Measurements from ENCODE around the gene PRKCA.

Gene PRKCA

DNA sequence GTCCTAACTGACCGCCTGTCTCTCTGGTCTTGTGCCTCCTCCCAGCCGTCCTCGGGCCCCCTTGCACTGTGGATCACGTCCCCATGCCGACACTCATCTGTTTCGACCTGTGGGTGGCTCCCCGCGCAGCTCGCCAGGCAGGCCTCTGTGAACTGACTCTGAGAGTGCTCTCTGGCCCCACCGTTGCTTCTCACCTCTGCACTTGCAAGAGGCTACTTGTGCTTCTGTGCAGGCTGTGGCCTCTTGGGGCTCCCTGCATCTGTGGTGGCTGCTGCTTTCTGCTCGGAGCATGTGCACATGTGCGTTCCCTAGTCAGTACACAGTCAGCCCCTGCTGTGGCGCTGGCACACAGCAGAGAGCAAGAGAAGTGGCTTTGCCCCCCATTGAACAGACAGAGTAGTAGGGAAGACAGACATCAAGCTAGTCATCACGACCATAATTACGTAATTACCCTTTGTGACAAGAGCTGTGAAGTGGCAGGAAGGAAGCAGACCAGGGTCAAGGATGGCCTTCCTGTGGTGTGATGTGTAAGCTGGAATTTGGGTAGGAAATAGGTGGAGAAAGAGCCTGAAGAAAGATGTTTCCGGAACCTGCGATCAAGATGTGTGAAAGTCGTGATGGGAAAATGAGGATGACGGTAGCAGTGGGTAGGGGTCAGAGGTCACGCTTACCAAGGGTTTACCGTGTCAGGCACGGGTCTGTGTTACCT lies 276.5 kb downstream of the PRKCA start:
- no peak overlapping the region for H3K4me3 ChIP-seq (replicated peaks; ENCODE audit: insufficient read depth, low read length)
- H3K27me3 ChIP-seq (ENCODE audit: insufficient read depth, poor library complexity, severe bottlenecking) = no peaks in the 10 kb centered on the region
- no peak for TF ChIP-seq SPI1 (IDR thresholded peaks at IDR 0.05; ENCODE audit: borderline replicate concordance, low read depth)
- TF ChIP-seq, protein P1, sequence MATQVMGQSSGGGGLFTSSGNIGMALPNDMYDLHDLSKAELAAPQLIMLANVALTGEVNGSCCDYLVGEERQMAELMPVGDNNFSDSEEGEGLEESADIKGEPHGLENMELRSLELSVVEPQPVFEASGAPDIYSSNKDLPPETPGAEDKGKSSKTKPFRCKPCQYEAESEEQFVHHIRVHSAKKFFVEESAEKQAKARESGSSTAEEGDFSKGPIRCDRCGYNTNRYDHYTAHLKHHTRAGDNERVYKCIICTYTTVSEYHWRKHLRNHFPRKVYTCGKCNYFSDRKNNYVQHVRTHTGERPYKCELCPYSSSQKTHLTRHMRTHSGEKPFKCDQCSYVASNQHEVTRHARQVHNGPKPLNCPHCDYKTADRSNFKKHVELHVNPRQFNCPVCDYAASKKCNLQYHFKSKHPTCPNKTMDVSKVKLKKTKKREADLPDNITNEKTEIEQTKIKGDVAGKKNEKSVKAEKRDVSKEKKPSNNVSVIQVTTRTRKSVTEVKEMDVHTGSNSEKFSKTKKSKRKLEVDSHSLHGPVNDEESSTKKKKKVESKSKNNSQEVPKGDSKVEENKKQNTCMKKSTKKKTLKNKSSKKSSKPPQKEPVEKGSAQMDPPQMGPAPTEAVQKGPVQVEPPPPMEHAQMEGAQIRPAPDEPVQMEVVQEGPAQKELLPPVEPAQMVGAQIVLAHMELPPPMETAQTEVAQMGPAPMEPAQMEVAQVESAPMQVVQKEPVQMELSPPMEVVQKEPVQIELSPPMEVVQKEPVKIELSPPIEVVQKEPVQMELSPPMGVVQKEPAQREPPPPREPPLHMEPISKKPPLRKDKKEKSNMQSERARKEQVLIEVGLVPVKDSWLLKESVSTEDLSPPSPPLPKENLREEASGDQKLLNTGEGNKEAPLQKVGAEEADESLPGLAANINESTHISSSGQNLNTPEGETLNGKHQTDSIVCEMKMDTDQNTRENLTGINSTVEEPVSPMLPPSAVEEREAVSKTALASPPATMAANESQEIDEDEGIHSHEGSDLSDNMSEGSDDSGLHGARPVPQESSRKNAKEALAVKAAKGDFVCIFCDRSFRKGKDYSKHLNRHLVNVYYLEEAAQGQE (IDR thresholded peaks at IDR 0.05; ENCODE audit: insufficient replicate concordance, low read depth) = no peak
- no peak for TF ChIP-seq GABPA (IDR thresholded peaks at IDR 0.05; ENCODE audit: low read depth)
- TF ChIP-seq, protein P2, sequence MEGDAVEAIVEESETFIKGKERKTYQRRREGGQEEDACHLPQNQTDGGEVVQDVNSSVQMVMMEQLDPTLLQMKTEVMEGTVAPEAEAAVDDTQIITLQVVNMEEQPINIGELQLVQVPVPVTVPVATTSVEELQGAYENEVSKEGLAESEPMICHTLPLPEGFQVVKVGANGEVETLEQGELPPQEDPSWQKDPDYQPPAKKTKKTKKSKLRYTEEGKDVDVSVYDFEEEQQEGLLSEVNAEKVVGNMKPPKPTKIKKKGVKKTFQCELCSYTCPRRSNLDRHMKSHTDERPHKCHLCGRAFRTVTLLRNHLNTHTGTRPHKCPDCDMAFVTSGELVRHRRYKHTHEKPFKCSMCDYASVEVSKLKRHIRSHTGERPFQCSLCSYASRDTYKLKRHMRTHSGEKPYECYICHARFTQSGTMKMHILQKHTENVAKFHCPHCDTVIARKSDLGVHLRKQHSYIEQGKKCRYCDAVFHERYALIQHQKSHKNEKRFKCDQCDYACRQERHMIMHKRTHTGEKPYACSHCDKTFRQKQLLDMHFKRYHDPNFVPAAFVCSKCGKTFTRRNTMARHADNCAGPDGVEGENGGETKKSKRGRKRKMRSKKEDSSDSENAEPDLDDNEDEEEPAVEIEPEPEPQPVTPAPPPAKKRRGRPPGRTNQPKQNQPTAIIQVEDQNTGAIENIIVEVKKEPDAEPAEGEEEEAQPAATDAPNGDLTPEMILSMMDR (IDR thresholded peaks at IDR 0.05; ENCODE audit: insufficient read depth, low read length) = no peak
- H3K27ac ChIP-seq (replicated peaks) = no peak overlapping the region
- DNase-seq (ENCODE audit: low read depth in 1 of 2, low spot score in 1 of 2) = peak in 1 of 2 experiments; percentile 63

DNA sequence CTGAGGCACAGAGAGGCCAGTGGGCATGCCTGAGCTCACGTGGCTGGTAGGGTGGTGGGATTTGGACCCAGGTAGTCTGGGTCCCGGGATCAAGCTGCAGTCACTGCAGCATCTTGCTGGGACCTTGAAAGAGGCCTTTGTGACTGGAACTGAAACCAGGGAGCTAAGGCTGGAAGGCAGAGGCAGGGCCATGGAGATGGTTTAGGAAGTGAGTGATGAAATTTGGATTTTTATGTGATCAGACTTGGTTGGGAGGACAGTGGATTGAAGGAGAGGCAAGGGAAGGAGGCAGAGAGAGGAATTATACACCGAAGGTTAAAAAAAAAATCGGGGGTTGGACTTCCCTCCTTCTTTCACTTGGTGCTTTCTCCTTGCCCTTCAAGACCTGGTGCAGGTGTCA lies 277.1 kb downstream of the PRKCA start:
- TF ChIP-seq, protein P1 (IDR thresholded peaks at IDR 0.05; ENCODE audit: insufficient replicate concordance, low read depth) = no peak
- TF ChIP-seq SPI1 (IDR thresholded peaks at IDR 0.05; ENCODE audit: borderline replicate concordance, low read depth) (no peak), POLR2AphosphoS5 (IDR thresholded peaks at IDR 0.05; ENCODE audit: low read depth) (no peak), GABPA (IDR thresholded peaks at IDR 0.05; ENCODE audit: low read depth) (no peak)
- TF ChIP-seq, protein P2 (IDR thresholded peaks at IDR 0.05; ENCODE audit: insufficient read depth, low read length) = no peak
- H3K27ac ChIP-seq (replicated peaks) = no peak overlapping the region
- DNase-seq (ENCODE audit: low read depth in 1 of 2, low spot score in 1 of 2) = no peak
- no peaks in the 10 kb centered on the region for H3K27me3 ChIP-seq (ENCODE audit: insufficient read depth, poor library complexity, severe bottlenecking)
- no peak overlapping the region for H3K4me3 ChIP-seq (replicated peaks; ENCODE audit: insufficient read depth, low read length)

DNA sequence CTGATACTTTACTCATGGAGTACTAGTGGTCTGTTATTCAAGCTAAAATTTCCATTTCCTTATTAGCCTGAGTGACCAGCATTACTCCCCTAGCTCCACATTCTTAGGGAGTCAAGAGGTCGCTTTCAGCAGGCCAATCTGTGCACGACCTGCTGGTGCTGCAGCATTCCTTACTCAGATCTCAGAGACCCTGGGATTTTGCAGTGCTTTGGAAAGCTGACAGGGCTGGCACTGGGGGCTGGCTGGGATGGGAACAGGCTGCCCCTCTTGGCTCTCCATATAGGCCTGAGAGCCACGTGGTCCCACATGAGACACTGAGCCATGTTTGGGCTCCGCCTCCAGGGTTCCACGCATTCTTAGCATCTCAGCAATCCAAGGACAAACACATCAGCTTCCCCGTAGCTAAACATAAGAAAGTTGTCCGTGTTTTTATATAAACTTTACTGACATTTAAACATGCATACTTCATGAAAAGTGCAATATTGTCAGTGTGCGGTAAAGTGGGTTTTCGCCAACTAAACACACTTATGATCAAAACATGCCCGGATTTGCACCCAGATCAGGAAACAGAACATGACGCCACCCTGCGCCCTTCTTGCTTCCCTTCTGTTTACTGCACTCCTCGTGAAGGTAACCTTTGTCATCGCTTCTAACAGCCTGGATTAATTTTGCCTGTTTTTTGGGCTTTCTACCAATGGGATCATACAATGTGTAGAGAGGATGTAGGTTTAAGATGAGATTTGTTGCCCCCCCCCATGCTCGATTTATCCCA lies 278.0 kb downstream of the PRKCA start:
- H3K27ac ChIP-seq (replicated peaks) = no peak overlapping the region
- no peak for DNase-seq (ENCODE audit: low read depth in 1 of 2, low spot score in 1 of 2)
- TF ChIP-seq, protein P2 (IDR thresholded peaks at IDR 0.05; ENCODE audit: insufficient read depth, low read length) = no peak
- TF ChIP-seq, protein P1 (IDR thresholded peaks at IDR 0.05; ENCODE audit: insufficient replicate concordance, low read depth) = no peak
- no peak for TF ChIP-seq SPI1 (IDR thresholded peaks at IDR 0.05; ENCODE audit: borderline replicate concordance, low read depth)
- TF ChIP-seq GABPA (IDR thresholded peaks at IDR 0.05; ENCODE audit: low read depth) = no peak
- no peak for TF ChIP-seq POLR2AphosphoS5 (IDR thresholded peaks at IDR 0.05; ENCODE audit: low read depth)

More for the DNA sequence above, 278.0 kb downstream of the PRKCA start:
- no peaks in the 10 kb centered on the region for H3K27me3 ChIP-seq (ENCODE audit: insufficient read depth, poor library complexity, severe bottlenecking)
- H3K4me3 ChIP-seq (replicated peaks; ENCODE audit: insufficient read depth, low read length) = no peak overlapping the region

All from HL-60 (cell line).